ENCODE results near the gene PCGF3. TPM values are rescaled to one million over a fixed set of nuclear protein-coding genes. Genes with fewer than 3 reads are reported as not detected.

The PCGF3 gene
- total RNA-seq, 1 experiment from 2014 or later: 66.3 TPM

GRCh38 chr4:787561-787981 lies 81.9 kb downstream of the PCGF3 start:
- no peak overlapping the region for H3K4me2 ChIP-seq (ENCODE audit: low read length)
- H2AFZ ChIP-seq (ENCODE audit: low read depth, low read length, poor library complexity, severe bottlenecking): no peak overlapping the region
- H3K9me2 ChIP-seq (ENCODE audit: insufficient read depth): no peaks in the 10 kb centered on the region
- no peaks in the 10 kb centered on the region for H4K20me1 ChIP-seq (ENCODE audit: insufficient read depth)
- no peaks in the 10 kb centered on the region for H3K9me3 ChIP-seq (ENCODE audit: control insufficient read depth in 1 of 2, insufficient read depth in 1 of 2, low read depth in 1 of 2, low read length in 2 of 2)
- DNase-seq (ENCODE audit: low read depth, low spot score): no peak
- H3K79me2 ChIP-seq (ENCODE audit: insufficient read depth, low read length): no peaks in the 10 kb centered on the region
- H3K27ac ChIP-seq (ENCODE audit: low read depth, low read length): no peak overlapping the region
- no TSS peak for BruUV-seq (replicated peaks)
- RAD21 ChIA-PET (ENCODE audit: low non-redundant PET in 1 of 2, low total read pairs in 2 of 2, uncharacterized antibody in 2 of 2, unreplicated experiment in 2 of 2): no interaction called here
- CTCF ChIA-PET: no interaction called here
- ATAC-seq: no peak
- no peak overlapping the region for H3K9ac ChIP-seq (ENCODE audit: low read length)
- H3K36me3 ChIP-seq (ENCODE audit: control insufficient read depth in 1 of 2, insufficient read depth in 2 of 2, low read length in 2 of 2): no peaks in the 10 kb centered on the region
- intact Hi-C loops (cut with micrococcal nuclease): no loop called here
- TF ChIP-seq EZH2phosphoT487 (IDR thresholded peaks at IDR 0.05; ENCODE audit: borderline replicate concordance) (no peak), REST (IDR thresholded peaks at IDR 0.05; ENCODE audit: low read depth) (no peak), EGR1 (IDR thresholded peaks at IDR 0.05; ENCODE audit: low read depth) (no peak), ATF3 (IDR thresholded peaks at IDR 0.05) (no peak), YY1 (IDR thresholded peaks at IDR 0.05; ENCODE audit: extremely low read depth, insufficient replicate concordance, low read depth, low read length) (no peak), SIN3A (IDR thresholded peaks at IDR 0.05; ENCODE audit: low read depth) (no peak), ELF1 (IDR thresholded peaks at IDR 0.05; ENCODE audit: borderline replicate concordance, low read depth) (no peak), JUND (IDR thresholded peaks at IDR 0.05) (no peak), SP1 (IDR thresholded peaks at IDR 0.05; ENCODE audit: low read depth) (no peak), ZNF274 (IDR thresholded peaks at IDR 0.05; ENCODE audit: low read depth, low read length) (no peak), SRF (IDR thresholded peaks at IDR 0.05; ENCODE audit: low read depth) (no peak), CBX3 (IDR thresholded peaks at IDR 0.05; ENCODE audit: low read depth) (no peak)
- POLR2A ChIA-PET: no interaction called here
- H3K27me3 ChIP-seq (ENCODE audit: insufficient read depth, low read length): no peaks in the 10 kb centered on the region
- no peak overlapping the region for H3K4me3 ChIP-seq (replicated peaks in 1 of 2; ENCODE audit: low read depth in 1 of 2, low read length in 2 of 2)
- H3K4me1 ChIP-seq (ENCODE audit: control insufficient read depth in 1 of 2, insufficient read depth in 2 of 2, low read length in 2 of 2): peaks cover 5 to 8% of the 10 kb centered on the region in 2 experiments
